Measurements from ENCODE around the gene C20orf96.
A peak's percentile ranks its signal among the peaks of the same experiment; 100 is the strongest.
"Not testable (repeated sequence)": the region's sequence is repeated elsewhere in the genome, so short reads cannot be mapped to it uniquely, and the experiment has no call there.

The C20orf96 gene

DNA sequence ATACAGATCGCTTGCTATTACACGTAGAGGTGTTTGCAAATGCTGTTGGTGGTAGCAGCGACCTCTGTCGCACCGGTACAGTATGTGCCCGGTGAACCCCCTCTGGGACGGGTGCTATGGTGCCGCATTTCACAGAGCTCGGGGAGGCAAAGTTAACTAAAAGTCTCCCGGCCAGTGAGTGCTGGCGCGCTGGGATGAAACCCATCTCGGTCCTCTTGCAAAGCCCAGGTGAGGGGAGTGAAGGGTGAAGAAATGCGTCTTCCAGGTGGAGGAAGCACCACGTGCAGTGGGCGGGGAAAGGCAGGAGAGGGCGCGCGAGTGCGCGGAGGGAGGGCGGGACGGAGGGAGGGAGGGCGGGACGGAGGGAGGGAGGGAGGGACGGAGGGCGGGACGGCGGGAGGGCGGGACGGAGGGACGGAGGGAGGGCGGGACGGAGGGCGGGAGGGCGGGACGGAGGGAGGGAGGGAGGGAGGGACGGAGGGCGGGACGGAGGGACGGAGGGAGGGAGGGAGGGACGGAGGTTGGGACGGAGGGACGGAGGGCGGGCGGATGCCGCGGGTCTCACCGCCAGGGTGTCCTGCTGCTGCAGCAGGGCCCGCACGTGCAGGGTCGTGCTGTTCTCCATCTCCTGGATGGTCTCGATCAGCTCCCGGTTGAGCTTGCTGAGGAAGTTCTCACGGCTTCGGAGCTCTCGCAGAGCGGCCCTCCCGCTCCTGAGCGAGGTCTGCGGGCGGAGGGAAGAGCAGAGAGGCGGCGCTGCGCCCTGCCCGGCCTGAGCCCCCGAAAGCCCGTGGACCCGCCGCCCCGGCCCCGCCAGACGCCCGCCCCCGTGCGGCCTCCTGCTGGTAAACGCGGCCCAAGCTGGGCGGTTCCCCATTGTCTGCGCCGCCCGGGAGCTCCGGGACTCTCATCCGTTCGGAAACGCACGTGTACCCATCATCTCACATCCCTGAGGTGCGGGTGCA, 11.7 kb downstream of the C20orf96 start:
- peak; percentile 35 for DNase-seq

DNA sequence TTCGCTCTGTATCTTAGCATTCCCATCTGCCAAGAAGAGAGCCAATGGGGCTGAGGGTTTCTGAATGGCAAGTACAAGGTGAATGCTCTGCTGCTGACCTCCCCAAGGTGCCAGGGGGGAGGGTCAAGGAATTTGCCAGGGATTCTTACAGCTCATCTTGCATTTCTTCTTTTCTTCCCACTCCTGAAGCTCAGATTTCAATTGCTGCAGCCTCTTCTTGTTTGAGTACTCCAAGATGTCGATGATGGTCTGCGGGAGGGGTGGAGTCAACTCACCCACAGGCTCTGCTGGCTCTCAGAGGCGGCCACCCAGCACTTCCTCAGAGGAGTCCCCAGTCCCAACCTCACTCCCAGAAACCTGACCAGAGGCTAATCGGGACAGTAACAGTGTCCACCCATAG, 12.4 kb downstream of the C20orf96 start:
- no peak for DNase-seq

GRCh38 chr20:277496-277781, 13.1 kb downstream of the C20orf96 start:
- DNase-seq, result no peak

GRCh38 chr20:276620-277495, 13.7 kb downstream of the C20orf96 start:
- no peak for DNase-seq

GRCh38 chr20:275791-276190, 14.8 kb downstream of the C20orf96 start:
- no peak for DNase-seq

DNA sequence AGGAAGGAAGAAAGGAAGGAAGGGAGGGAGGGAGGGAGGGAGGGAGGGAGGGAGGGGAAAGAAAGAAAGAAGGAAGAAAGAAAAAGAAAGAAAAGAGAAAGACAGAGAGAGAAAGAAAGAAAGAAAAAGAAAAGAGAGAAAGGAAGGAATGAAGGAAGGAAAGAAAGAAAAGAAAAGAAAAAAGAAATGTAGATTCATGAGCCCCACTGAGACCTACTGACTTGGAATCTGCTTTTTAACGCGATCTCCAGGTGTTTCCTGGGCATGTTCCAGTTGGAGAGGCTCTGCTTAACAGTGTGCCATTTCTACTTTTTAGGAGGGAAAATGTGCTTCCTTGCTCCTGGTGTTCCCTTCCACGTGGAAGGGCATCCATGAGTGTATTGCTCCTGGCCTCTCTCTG, 16.7 kb downstream of the C20orf96 start:
- DNase-seq, result no peak

GRCh38 chr20:272718-273117, 17.8 kb downstream of the C20orf96 start:
- DNase-seq, result no peak

DNA sequence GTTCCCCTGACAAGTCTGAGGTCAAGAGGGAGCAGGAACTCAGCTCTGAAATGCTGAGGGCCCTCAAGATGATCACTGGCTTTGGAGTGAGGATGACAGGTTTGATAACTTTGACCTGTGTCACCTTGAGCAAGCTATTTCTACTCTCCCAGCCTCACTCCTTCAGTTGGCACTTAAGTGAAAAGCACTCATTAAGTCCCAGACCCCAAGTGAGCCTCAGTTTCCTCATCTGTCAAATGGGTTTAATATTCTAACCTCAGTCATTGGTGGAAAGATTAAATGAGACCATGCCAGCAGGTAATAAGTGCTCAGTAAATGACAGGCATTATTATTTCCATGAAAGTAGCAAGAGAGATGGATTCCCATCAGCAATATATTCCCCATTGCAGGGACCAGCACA, 19.0 kb downstream of the C20orf96 start:
- no peak for DNase-seq

- DNase-seq, result no peak
Observed at GRCh38 chr20:271069-271468, 19.5 kb downstream of the C20orf96 start.

DNA sequence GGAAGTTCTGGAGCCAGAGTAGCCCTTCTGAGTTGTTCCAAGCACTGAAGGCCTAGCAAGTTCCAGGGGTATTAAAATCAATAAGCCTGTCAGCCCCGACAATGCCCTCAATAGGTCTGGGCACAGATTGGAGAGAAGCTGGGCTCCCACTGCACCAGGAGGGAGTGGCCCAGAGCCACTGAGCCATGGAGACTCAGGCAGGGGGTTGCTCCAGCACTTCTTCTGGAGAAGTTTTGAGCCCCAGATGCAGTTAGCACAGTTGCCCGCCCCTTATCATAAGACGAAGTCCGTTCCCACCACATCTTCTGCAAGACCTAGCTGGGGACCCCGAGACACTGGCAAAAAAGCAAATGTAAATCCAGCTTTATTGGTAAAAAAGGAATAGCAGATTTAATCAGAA, 20.0 kb downstream of the C20orf96 start:
- DNase-seq, result no peak

DNA sequence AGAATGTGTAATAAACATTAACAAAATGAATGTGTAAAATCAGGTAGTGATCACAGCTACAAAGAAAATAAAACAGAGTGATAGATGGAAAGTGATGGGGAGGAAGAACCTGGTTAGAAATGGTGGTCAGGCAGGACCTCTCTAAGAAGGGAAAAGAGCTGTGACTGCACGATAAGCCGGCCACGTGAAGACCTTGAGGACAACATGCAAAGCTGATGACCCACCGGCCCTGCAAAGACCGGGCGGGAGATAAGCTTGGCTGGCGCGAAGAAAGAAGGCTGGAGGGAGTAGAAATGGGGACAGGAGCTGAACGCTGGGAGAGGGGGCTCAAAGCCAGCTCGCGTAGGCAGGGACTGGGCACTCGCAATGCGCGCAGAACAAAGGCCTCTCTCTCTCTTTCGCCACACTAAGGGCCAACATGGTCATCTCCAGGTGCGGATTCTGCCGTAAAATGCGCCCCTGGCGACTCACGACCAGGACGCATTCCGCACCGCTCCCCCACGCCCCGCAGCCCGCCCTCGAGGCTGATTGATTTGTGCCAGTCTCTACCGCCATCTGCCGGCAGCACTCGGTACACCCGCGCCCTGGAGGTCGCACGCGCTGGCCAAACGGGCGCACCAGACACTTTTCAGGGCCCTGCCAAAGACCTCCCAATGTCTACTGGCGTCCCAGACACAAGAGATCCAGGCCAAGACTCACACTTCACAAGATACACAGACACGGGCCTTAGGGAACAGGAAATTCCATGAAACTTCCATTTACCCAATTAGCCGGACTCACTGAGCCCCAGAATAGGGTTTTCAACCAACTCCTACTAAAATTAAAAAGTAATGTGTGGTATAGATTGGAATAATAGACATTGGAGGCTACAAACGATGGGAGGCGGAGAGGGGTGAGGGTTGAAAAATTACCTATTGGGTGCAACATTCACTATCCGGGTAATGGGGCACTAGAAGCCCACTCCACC, 23.7 kb downstream of the C20orf96 start:
- DNase-seq, result peak; percentile 81

DNA sequence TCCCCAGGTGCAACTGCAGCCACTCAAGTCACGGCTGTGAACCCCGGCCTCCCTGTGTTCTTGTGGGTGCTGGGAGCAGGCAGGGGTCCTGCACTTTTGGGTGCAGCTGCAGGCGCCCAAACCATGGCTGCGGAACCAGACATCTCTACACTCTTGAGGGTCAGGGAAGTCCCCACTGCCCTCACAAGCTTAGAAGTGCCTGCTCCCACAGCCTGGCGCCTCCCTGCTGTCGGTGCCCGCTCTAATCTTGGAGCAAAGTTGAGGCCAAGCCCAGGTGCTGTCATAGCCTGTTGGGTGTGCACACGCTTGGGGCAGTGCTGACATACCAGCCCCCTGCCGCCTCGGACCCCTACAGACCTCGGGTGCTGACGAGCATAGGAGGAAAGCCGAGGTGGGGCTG, 26.8 kb downstream of the C20orf96 start:
- DNase-seq, result no peak

- no peak for DNase-seq
Observed at GRCh38 chr20:259981-260380, 30.6 kb downstream of the C20orf96 start.

GRCh38 chr20:258963-259362, 31.6 kb downstream of the C20orf96 start:
- DNase-seq, result no peak

DNA sequence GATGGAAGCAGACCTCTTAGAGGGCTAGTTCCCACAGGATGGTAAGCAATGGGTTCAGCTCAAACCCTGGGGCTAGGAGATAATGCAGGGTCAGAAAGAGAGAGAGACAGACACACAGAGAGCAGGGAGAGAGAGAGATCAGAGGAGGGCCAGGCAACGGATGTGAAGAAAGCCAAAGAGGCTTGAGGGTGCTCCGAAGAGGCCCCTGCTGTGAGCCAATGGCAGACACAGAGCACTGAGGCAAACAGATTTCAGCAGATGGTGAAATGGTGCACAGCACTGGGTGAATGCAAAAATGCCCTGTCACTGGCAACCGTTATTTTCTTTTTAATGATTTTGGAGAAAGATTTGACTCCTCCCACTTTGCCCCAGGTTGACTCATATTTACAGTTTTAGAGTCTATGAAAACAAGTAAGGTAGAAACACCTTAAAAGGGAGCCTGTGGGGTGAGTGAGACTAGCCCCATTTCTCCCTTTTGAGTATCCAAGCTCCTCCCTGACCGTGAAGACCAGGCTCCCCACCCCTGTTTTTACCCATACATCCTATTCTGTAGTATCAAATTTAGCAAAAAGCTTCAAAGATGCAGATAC, 32.2 kb downstream of the C20orf96 start:
- no peak for DNase-seq

GRCh38 chr20:257419-257818, 33.1 kb downstream of the C20orf96 start, which contains the start of gene DEFB132:
Gene DEFB132, plus strand, starts transcription at chr20:257724. Its CDS starts 55 bp downstream, at chr20:257779.
- no peak for DNase-seq

DNA sequence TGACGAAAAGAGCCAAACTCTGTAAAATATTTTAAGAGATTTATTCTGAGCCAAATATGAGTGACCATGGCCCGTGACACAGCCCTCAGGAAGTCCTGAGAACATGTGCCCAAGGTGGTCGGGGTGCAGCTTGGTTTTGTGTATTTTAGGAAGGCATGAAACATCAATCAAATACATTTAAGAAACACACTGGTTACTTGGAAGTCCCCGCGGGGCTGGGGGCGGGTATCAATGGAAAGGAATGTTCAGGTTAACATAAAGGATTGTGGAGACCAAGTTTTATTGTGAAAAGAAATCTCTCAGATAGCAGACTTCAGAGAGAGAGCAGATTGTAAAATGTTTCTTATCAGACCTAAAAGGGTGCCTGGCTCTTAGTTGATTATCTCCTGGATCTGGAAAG, 37.1 kb downstream of the C20orf96 start:
- not testable (repeated sequence) for DNase-seq

GRCh38 chr20:252801-253200, 37.7 kb downstream of the C20orf96 start:
- DNase-seq, result no peak

- no peak for DNase-seq
Observed at GRCh38 chr20:251354-251753, 39.2 kb downstream of the C20orf96 start.

GRCh38 chr20:242905-243304, 47.6 kb downstream of the C20orf96 start:
- DNase-seq, result no peak

GRCh38 chr20:237929-238328, 52.6 kb downstream of the C20orf96 start:
- no peak for DNase-seq

DNA sequence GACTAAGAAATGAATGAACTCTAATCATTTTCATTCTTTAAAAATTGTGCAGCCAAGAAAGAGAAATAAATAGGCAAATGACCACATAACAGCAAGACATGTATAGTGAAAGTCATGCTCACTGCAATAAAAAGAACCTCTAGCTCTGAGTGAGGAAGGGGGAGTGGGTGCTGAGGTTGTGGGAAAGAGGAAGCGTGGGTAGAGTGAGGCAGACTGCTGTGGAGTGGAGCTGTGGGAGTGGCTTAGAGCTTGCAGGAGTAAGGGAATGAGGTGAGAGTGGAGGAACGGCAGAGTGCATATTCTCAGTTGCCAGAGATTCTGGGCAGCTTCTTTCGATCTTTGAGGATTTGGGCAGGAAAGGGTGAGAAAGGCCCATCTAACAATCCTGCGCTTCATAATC, 53.1 kb downstream of the C20orf96 start:
- peak; percentile 7 for DNase-seq
